NCI-H526 treated with DMSO at 0.1 percent for 48 hours (cell line): ENCODE data around the gene ZNF433.
A peak's percentile ranks its signal among the peaks of the same experiment; 100 is the strongest.
"Not testable (repeated sequence)": the region's sequence is repeated elsewhere in the genome, so short reads cannot be mapped to it uniquely, and the experiment has no call there.

Experiments
- DNase-seq: peaks from one replicate; lab custom pipeline; 2025; lab: John Stamatoyannopoulos, UW

ZNF433 gene

DNA sequence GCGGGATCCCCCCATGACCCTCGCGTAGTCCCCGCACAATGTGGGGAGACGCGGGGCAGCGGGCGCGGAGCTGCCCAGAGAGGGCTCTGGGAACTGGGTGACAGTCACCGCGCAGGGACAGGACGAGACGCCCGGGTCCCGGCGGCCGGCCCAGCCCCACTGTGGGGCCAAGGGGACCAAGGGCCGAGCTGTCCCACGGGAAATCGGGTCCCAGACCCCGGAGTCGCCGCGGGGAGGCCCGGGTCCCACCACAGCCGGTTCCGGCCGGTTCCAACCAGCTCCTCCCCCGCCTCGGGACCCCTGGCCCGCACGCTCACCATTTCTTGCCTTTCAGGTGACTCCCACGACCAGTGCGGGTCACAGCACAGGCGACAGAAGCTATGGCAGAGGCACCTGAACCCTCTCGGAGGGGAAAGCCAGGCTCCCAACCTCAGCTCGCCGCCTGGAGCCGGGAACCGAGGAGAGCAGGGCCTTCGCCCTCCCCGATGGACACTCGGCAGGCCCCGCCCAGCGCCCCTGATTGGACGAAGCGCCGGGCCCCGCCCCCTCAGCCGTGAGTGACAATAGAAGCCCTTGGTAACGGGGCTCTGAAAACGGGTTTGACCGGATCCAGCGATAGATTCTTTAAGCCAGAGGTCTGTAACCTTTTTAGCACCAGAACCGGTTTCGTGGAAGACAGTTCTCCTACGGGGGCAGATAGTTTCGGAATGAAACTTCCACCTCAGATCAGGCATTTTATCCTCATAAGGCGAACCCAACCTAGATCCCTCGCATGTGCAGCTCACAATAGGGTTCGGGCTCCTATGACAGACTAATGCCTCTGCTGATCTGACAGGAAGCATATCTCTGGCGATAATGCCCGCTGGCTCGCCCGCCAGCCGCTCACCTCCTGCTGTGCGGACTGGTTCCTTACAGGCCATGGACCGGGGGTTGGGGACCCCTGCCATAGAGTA lies at the start of gene ZNF433:
Gene ZNF433, minus strand, starts transcription at position 460 of the 953 bp plus-strand sequence. Its CDS starts 140 bp downstream, at position 320.
- DNase-seq, result peak; percentile 75

DNA sequence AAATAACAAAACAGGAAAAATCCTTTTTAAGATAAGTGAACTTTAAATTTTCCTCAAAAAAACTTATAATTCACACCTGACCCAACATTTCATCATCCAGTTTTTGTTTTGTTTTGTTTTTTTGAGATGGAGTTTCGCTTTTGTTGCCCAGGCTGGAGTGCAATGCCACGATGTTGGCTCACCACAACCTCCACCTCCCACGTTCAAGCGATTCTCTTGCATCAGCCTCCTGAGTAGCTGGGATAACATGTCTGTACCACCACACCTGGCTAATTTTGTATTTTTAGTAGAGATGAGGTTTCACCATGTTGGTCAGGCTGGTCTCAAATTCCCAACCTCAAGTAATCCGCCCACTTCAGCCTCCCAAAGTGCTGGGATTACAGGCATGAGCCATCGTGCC lies 47.9 kb upstream of the ZNF433 start:
- not testable (repeated sequence) for DNase-seq

DNA sequence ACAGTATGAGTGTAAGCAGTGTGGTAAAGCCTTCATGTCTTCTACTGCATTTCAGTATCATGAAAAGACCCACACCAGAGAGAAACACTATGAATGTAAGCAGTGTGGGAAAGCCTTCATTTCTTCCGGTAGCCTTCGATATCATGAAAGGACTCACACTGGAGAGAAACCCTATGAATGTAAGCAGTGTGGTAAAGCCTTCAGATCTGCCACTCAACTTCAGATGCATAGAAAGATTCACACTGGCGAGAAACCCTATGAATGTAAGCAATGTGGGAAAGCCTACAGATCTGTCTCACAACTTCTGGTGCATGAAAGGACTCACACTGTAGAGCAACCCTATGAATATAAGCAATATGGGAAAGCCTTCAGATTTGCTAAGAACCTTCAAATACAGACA lies 41.9 kb upstream of the ZNF433 start:
- DNase-seq, result no peak

DNA sequence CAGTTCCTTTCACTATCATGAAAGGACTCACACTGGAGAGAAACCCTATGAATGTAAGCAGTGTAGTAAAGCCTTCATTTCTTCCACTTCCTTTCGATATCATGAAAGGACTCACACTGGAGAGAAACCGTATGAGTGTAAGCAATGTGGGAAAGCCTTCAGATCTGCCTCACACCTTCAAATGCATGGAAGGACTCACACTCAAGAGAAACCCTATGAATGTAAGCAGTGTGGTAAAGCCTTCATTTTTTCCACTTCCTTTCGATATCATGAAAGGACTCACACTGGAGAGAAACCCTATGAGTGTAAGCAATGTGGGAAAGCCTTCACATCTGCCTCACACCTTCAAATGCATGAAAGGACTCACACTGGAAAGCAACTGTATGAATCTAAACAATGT lies 40.9 kb upstream of the ZNF433 start:
- not testable (repeated sequence) for DNase-seq

DNA sequence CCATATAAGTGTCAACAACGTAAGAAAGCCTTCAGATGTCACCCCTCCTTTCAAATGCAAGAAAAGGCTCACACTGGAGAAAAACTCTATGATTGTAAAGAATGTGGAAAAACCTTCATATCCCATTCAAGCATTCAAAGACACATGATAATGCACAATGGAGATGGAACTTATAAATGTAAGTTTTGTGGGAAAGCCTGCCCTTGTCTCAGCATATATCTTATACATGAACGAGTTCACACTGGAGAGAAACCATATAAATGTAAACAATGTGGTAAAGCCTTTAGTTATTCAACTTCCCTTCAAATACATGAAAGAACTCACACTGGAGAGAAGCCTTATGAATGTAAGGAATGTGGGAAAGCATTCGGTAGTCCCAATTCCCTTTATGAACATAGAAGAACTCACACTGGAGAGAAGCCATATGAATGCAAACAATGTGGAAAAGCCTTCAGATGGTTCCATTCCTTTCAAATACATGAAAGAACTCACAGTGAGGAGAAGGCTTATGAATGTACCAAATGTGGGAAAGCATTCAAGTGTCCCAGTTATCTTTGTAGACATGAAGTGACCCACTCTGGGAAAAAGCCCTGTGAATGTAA lies 40.2 kb upstream of the ZNF433 start:
- no peak for DNase-seq

DNA sequence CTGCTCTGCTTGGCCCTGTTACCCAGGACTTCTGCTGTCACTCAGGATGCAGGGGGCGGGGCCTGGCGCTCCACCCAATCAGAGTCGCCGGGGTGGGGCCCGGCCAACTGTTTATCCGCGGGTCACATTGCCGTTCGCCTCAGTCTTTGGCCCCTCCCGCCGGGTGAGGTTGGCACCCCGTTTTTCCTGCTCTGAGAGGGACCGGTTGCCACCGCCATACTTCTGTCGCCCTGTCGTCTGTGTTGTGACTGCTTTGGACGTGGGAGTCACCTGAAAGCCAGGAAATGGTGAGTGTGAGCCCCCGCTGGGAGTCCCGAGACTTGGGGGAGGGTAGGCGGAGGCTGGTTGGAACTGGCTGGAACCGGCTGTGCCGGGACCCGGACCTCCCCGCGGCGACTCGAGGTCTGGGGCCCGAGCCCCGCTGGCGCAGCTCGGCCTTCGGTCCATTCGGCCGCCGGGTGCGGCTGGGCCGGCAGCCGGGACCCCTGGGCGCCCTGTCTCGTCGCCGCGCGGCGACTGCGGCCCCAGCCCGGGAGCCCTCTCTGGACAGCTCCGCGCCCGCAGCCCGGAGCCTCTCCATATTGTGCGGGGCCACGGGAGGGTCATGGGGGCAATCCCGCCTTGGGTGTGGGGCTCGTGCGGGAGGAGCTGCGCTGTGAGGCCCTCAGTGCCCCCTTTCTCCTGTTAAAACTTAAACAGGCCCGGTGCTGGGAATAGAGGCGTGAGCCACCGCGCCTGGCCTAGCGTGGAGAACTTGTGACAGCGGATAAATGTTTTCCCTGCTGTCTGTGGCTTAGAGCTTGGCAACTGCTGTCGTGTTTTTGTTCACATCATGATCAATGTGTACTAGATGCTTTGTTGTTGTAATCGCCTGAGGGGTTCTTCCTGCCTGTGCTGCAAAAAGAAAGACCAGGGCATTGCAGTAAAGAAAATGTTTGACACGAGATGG lies 29.4 kb upstream of the ZNF433 start, which contains the start of gene ZNF844:
Gene ZNF844, plus strand, starts transcription at position 142 of the 949 bp plus-strand sequence. Its CDS starts 143 bp downstream, at position 285.
- DNase-seq, result peak; percentile 39

DNA sequence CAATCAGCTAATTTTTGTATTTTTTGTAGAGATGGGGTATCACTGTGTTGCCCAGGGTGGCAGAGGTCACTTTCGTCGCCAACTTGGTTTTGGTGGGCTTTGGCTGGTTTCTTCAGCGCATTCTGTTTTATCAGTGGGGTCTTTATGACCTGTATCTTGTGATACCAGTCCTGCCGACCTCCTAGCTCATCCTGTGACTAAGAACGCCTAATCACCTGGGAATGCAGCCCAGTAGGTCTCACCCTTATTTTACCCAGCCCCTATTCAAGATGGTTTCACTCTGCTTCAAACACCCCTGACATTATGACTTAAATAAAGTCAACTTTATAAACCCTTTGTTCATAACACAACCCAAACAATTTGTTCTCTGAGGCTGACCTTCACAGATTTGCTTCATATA lies 20.3 kb upstream of the ZNF433 start:
- no peak for DNase-seq

DNA sequence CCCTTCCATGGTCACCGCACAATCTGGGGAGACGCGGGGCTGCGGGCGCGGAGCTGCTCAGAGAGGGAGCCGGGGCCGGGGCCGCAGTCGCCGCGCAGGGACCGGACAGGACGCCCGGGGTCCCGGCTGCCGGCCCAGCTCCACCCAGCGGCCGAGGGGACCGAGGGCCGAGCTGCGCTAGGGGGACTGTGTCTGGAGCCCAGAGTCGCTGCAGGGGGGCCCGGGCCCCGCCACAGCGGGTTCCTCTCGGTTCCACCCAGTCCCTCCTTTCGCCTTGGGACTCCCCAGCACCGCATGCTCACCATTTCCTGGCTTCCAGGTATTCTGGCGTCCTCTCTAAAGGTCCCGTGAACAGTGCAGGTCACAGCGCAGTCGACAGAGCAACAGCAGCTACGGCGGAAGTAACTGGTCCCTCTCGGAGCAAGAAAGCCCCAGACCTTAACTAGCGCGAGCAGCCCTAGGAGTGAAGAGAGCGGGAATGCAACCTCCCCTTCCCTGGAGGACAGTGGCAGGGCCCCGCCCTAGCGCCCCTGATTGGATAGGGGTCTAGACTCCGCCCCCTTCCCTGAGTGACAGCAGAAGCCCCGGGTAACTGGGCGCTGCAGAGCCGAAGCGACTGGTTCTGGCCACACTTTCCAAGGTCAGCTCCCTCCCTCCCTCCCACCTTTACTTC lies 17.2 kb upstream of the ZNF433 start, which contains the start of gene ZNF878:
Gene ZNF878, minus strand, starts transcription at position 465 of the 673 bp plus-strand sequence. Its CDS starts 160 bp downstream, at position 305.
- DNase-seq, result peak; percentile 79

DNA sequence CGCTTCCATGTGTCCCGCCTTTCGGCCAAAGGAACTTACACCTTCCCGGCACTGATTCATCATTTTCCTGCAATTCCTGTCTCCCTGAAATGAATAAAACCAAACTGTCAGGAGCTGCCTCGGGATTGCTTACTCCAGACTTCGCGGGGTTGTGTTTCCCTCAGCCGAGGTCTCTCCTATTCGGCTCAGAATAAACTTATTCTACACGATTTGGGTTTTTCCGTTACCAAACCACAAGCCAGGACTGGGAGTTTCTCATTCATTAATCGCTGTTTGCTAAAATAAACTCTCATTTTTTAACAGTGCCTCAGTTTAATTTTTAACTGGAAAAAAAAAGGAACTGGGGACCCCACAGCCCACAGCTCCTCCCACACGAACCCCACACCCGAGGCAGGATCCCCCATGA lies 16.6 kb upstream of the ZNF433 start:
- DNase-seq, result no peak

DNA sequence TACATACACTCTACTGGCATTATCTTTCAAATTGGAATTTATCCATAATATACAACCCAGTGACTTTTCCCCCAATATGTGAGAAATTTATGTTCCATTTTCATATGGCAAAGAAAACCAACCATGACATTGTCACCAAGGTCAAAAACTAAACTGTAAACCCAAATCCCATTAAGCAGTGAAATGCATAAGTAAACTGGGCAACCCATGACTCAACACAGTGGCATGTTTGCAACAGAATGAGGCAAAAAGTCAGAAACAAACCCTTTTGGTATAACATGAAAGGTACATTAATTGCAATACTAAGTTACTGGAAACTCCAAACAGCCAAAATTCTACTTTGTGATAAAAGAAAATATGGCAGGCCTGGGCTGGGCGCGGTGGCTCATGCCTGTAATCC lies 12.4 kb upstream of the ZNF433 start:
- no peak for DNase-seq

DNA sequence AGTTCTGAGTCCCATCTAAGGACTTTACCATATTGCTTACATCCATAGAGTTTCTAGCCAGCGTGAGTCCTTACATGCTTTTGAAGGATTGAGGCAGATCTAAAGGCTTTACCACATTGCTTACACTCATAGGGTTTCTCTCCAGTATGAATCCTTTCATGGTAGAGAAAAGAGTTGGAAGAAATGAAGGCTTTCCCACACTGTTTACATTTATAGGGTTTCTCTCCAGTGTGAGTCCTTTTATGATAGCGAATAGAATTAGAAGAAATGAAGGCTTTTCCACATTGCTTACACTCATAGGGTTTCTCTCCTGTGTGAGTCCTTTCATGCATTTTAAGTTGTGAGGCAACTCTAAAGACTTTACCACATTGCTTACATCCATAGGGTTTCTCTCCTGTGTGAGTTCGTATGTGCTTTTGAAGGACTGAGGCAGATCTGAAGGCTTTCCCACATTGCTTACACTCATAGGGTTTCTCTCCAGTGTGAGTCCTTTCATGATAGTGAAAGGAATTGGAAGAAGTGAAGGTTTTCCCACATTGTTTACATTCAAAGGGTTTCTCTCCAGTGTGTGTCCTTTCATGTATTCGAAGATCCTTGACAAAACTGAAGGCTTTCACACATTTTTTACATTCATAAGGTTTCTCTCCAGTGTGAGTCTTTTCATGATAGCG lies 8.4 kb upstream of the ZNF433 start:
- no peak for DNase-seq

DNA sequence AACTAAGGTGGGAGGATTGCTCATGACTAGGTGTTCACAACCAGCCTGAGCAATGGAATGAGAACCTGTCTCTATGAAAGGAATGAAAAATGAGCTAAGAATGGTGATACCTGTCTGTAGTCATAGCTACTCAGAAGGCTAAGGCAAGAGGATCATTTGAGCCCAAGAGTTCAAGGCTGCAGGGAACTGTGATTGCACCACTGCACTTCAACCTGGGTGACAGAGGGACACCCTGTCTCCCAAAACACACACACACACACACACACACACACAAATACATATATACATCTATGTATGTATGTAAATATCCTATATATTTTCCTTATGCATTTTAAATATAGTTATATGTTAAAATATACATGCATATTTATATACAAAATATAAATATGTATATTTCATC lies 7.4 kb upstream of the ZNF433 start:
- DNase-seq, result no peak

DNA sequence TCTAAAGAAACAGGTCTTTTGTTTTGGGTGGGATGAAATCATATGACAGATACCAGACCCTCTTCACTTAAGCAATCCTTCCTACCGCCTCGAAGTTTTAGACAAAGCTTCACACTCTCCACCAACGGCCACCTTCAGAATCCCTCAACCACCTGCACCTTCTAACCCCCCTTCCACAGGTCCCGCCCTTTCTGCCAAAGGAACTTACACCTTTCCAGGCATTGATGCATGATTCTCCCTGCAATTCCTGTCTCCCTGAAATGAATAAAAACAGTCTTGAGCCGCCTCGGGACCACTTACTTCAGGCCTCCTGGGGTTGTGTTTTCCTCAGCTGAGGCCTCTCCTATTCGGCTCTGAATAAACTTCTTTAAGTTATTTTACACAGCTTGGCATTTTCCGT lies 859 bp downstream of the ZNF433 start:
- DNase-seq, result no peak

DNA sequence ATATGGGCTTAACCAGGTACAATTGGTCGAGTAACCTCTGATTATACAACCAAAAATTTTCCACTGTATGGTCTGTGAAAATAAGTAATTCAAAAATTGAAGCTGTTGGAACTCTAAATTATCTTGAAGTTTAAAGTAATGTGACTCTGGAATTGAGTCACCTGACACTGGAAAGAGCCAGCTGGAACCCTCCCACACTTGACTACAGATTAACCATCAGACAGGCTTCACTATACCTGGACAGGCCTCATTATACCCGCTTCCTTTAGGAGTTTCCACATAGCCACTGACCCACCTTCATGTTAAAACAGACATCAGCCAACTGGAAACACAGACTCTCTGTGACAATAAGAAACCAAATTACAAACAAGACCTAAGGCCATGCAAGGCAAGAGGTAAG lies 1.3 kb downstream of the ZNF433 start:
- peak; percentile 1 for DNase-seq

DNA sequence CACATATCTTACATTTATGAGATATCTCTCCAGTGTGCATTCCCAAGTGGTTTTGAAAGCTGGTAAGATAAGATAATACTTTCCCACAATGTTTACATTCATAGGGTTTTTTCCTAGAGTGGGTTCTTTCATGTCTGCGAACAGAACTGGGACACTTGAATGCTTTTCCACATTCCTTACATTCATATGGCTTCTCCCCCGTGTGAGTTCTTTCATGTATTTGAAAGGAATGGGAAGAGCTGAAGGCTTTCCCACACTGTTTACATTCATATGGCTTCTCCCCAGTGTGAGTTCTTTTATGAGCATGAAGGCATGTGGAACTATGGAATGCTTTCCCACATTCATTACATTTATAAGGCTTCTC lies 19.7 kb downstream of the ZNF433 start:
- no peak for DNase-seq

DNA sequence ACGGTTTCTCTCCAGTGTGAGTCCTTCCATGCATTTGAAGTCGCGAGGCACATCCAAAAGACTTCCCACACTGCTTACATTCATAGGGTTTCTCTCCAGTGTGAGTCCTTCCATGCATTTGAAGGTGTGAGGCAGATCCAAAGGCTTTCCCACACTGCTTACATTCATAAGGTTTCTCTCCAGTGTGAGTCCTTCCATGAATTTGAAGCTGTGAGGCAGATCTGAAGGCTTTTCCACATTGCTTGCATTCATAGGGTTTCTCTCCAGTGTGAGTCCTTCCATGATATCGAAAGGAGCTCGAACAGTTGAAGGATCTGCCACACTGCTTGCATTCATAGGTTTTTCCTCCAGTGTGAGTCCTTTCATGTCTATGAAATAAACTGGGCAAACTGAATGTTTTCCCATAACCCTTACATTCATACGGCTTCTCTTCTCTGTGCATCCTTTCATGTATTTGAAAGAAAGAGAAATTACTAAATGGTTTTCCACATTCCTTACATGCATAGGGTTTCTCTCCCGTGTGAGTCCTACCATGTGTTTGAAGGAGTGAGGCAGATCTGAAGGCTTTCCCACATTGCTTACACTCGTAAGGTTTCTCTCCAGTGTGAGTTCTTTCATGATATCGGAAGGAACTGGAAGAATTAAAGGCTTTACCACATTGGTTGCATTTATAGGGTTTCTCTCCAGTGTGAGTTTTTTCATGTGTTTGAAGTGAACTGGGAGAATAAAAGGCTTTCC lies 20.3 kb downstream of the ZNF433 start:
- DNase-seq, result no peak

DNA sequence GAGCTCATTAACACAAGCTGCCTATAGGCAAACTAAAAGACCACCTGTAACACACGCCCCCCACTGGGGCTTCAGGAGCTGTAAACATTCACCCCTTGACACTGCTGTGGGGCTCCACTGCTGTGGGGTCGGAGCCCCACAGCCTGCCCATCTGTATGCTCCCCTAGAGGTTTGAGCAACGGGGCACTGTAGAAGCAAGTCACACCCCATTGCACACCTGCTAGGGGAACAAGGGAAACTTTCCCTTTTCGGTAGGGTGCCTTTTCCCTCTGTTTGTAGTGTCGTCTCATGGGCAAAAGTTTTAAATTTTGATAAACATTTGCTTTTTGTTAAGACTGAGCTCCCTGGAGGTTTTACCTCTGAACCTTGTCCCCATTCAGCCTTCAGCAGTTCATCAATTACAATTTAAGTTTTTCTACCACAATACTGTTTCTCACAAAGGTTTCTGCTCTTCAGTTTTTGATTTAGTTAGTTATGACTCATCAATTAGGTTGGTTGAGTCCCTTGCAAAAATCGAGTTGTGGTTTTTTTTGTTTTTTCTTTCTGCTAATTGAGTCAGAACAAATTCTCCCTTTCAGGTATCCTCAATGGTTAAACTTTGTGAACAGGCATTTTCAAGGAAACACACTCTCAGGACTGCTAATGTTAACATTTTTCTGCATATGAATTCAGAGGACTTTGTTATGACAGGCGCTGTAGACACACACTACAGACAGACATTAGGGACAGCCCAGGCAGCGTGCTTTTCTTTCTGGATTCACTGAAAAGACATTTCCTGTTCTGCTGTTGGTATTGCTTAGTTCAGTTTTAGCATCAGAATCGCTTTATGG lies 35.1 kb downstream of the ZNF433 start:
- no peak for DNase-seq

DNA sequence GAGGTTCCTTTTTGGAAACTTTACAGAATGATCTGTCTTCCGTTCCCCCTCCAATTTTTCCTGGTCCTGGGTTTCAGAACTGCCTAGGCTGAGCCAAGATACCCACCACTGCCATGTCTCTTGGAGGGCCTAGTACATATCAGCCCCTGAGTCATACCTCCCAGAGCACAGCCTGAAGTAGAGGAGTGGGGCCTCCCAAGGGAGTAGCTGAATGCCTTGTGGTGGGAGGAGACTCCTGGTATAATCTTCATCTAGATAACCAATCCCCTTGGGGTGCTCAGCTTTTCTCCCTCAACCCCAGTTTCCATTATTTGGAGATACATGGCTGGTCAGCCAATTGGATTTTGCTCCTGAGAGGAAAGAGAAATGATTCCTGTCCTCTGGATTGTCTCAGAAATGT lies 40.3 kb downstream of the ZNF433 start:
- DNase-seq, result no peak

DNA sequence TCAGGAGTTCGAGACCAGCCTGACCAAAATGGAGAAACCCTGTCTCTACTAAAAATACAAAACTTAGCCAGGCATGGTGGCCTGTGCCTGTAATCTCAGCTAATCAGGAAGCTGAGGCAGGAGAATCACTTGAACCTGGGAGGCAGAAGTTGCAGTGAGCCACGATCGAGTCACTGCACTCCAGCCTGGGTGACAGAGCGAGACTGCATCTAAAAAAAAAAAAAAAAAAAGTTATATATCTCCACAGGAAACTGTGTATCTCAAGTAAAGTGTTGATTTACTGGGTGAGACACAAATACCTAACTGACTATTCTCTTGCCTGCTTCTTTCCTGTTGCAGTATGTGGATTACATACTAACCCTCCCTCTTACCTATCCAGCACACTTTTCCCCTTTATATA lies 43.6 kb downstream of the ZNF433 start:
- not testable (repeated sequence) for DNase-seq
